ENCODE results near the gene OR2T35.
"Not testable (repeated sequence)": the region's sequence is repeated elsewhere in the genome, so short reads cannot be mapped to it uniquely, and the experiment has no call there.

The OR2T35 gene

GRCh38 chr1:248681651-248682050 lies 36.6 kb upstream of the OR2T35 start:
- Histone ChIP-seq H3K9me3 (ENCODE audit: control insufficient read depth, low read length) (peaks cover 24% of the 10 kb centered on the region), H2AK5ac (ENCODE audit: low read length, severe bottlenecking) (no peak overlapping the region), H3K14ac (ENCODE audit: low read length in 2 of 2) (no peak overlapping the region), H2BK5ac (ENCODE audit: low read depth, low read length, poor library complexity, severe bottlenecking) (no peak overlapping the region), H3K4me2 (ENCODE audit: low read length, poor library complexity, severe bottlenecking) (no peak overlapping the region), H3K27me3 (ENCODE audit: control insufficient read depth in 1 of 2, insufficient read depth in 1 of 2, low read length in 2 of 2) (no peaks in the 10 kb centered on the region), H3K4me1 (ENCODE audit: control insufficient read depth, insufficient read depth, low read depth, low read length) (no peaks in the 10 kb centered on the region), H3K27ac (ENCODE audit: low read length, poor library complexity, severe bottlenecking) (no peak overlapping the region), H2AFZ (ENCODE audit: low read depth, low read length) (no peak overlapping the region), H4K8ac (ENCODE audit: low read length) (no peak overlapping the region), H3K4me3 (ENCODE audit: insufficient read depth in 1 of 2, low read depth in 1 of 2, low read length in 2 of 2) (no peak overlapping the region), H3K36me3 (ENCODE audit: control insufficient read depth in 1 of 2, insufficient read depth in 2 of 2, low read depth in 1 of 2, low read length in 2 of 2) (no peaks in the 10 kb centered on the region), H3K79me1 (replicated peaks; ENCODE audit: low read length, poor library complexity, severe bottlenecking) (no peaks in the 10 kb centered on the region), H3K4ac (ENCODE audit: low read depth in 1 of 2, low read length in 2 of 2) (no peak overlapping the region), H2BK120ac (ENCODE audit: low read depth, low read length) (no peak overlapping the region), H4K91ac (ENCODE audit: low read length) (no peak overlapping the region), H3K18ac (ENCODE audit: low read depth in 1 of 2, low read length in 2 of 2) (no peak overlapping the region), H2BK15ac (ENCODE audit: low read depth, poor library complexity, severe bottlenecking) (no peak overlapping the region), H3K23ac (ENCODE audit: low read length in 2 of 2) (no peak overlapping the region), H3K9ac (ENCODE audit: low read length) (no peak overlapping the region), H2BK12ac (ENCODE audit: low read length in 2 of 2) (no peak overlapping the region)
- no peak for DNase-seq
- 83% methylated on average over 8 of the region's 8 CpGs for WGBS

- Histone ChIP-seq H2BK120ac (ENCODE audit: low read depth, low read length) (no peak overlapping the region), H3K4me3 (ENCODE audit: insufficient read depth in 1 of 2, low read depth in 1 of 2, low read length in 2 of 2) (no peak overlapping the region), H3K18ac (ENCODE audit: low read depth in 1 of 2, low read length in 2 of 2) (no peak overlapping the region), H3K9me3 (ENCODE audit: control insufficient read depth, low read length) (peaks cover 31% of the 10 kb centered on the region), H3K23ac (ENCODE audit: low read length in 2 of 2) (no peak overlapping the region), H3K14ac (ENCODE audit: low read length in 2 of 2) (no peak overlapping the region), H3K27ac (ENCODE audit: low read length, poor library complexity, severe bottlenecking) (no peak overlapping the region), H2AFZ (ENCODE audit: low read depth, low read length) (no peak overlapping the region), H3K36me3 (ENCODE audit: control insufficient read depth in 1 of 2, insufficient read depth in 2 of 2, low read depth in 1 of 2, low read length in 2 of 2) (no peaks in the 10 kb centered on the region), H4K8ac (ENCODE audit: low read length) (no peak overlapping the region), H3K79me1 (replicated peaks; ENCODE audit: low read length, poor library complexity, severe bottlenecking) (no peaks in the 10 kb centered on the region), H3K4me2 (ENCODE audit: low read length, poor library complexity, severe bottlenecking) (no peak overlapping the region), H2BK15ac (ENCODE audit: low read depth, poor library complexity, severe bottlenecking) (no peak overlapping the region), H3K27me3 (ENCODE audit: control insufficient read depth in 1 of 2, insufficient read depth in 1 of 2, low read length in 2 of 2) (no peaks in the 10 kb centered on the region), H3K9ac (ENCODE audit: low read length) (no peak overlapping the region), H3K4ac (ENCODE audit: low read depth in 1 of 2, low read length in 2 of 2) (no peak overlapping the region), H4K91ac (ENCODE audit: low read length) (no peak overlapping the region), H2BK12ac (ENCODE audit: low read length in 2 of 2) (no peak overlapping the region), H2AK5ac (ENCODE audit: low read length, severe bottlenecking) (no peak overlapping the region), H3K4me1 (ENCODE audit: control insufficient read depth, insufficient read depth, low read depth, low read length) (no peaks in the 10 kb centered on the region), H2BK5ac (ENCODE audit: low read depth, low read length, poor library complexity, severe bottlenecking) (no peak overlapping the region)
- DNase-seq, result no peak
- 38% methylated on average over 1 of the region's 1 CpG for WGBS
Measured at GRCh38 chr1:248670003-248670402, 24.9 kb upstream of the OR2T35 start.

DNA sequence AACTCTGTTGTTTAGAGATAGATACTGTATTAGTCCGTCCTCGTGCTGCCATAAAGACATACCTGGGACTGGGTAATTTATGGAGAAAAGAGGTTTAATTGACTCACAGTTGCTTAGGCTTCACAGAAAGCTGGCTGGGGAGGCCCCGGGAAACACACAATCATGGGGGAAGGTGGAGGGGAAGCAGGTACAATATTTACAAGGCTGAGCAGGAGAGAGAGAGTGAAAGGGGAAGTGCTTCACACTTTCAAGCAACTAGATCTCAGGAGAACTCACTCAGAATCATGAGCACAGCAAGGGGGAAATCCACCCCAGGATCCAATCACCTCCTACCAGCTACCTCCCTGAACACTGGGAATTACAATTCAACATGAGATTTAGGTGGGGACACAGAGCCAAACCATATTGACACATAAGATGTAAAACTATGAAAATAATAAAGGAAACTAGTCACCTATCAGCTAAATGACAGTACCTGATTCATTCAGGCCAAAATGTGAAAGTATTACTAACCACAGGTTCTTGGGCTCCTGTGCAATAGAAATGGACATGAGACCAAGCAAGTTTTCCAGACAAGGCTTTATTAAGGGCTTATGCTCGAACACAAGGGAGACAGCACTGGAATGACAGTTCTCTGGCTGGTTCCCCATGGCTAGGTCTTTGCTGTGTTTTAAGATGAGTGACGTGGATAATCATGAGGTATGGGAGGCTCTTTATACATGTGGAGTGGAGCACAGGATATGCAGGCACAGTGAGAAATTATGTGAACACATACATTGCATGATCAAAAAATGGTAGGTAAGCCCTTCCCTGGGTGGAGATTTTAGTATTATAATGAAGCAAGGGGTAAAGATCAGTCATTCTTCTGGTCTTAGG lies 18.6 kb upstream of the OR2T35 start:
- not testable (repeated sequence) for H3K79me1 ChIP-seq (replicated peaks; ENCODE audit: low read length, poor library complexity, severe bottlenecking); H4K8ac ChIP-seq (ENCODE audit: low read length); H3K4me1 ChIP-seq (ENCODE audit: control insufficient read depth, insufficient read depth, low read depth, low read length); H3K4ac ChIP-seq (ENCODE audit: low read depth in 1 of 2, low read length in 2 of 2); H2AFZ ChIP-seq (ENCODE audit: low read depth, low read length); H2BK120ac ChIP-seq (ENCODE audit: low read depth, low read length); DNase-seq; H3K18ac ChIP-seq (ENCODE audit: low read depth in 1 of 2, low read length in 2 of 2); H4K91ac ChIP-seq (ENCODE audit: low read length); H3K4me3 ChIP-seq (ENCODE audit: insufficient read depth in 1 of 2, low read depth in 1 of 2, low read length in 2 of 2); H3K9ac ChIP-seq (ENCODE audit: low read length); H3K27ac ChIP-seq (ENCODE audit: low read length, poor library complexity, severe bottlenecking); H3K9me3 ChIP-seq (ENCODE audit: control insufficient read depth, low read length); H2BK15ac ChIP-seq (ENCODE audit: low read depth, poor library complexity, severe bottlenecking); H3K27me3 ChIP-seq (ENCODE audit: control insufficient read depth in 1 of 2, insufficient read depth in 1 of 2, low read length in 2 of 2); H2BK12ac ChIP-seq (ENCODE audit: low read length in 2 of 2); H2BK5ac ChIP-seq (ENCODE audit: low read depth, low read length, poor library complexity, severe bottlenecking); H3K14ac ChIP-seq (ENCODE audit: low read length in 2 of 2); H2AK5ac ChIP-seq (ENCODE audit: low read length, severe bottlenecking); H3K36me3 ChIP-seq (ENCODE audit: control insufficient read depth in 1 of 2, insufficient read depth in 2 of 2, low read depth in 1 of 2, low read length in 2 of 2); H3K23ac ChIP-seq (ENCODE audit: low read length in 2 of 2); H3K4me2 ChIP-seq (ENCODE audit: low read length, poor library complexity, severe bottlenecking)
- 60% methylated on average over 4 of the region's 5 CpGs for WGBS

- not testable (repeated sequence) for H2BK15ac ChIP-seq (ENCODE audit: low read depth, poor library complexity, severe bottlenecking); H3K9me3 ChIP-seq (ENCODE audit: control insufficient read depth, low read length)
- no CpG with 5 or more reads among the region's 6 CpGs for WGBS
Measured at GRCh38 chr1:248656797-248657196, 11.7 kb upstream of the OR2T35 start.

More at GRCh38 chr1:248656797-248657196, 11.7 kb upstream of the OR2T35 start:
- H2BK120ac ChIP-seq (ENCODE audit: low read depth, low read length); H2BK12ac ChIP-seq (ENCODE audit: low read length in 2 of 2); H3K27me3 ChIP-seq (ENCODE audit: control insufficient read depth in 1 of 2, insufficient read depth in 1 of 2, low read length in 2 of 2); H3K4me2 ChIP-seq (ENCODE audit: low read length, poor library complexity, severe bottlenecking); H3K4ac ChIP-seq (ENCODE audit: low read depth in 1 of 2, low read length in 2 of 2); H3K23ac ChIP-seq (ENCODE audit: low read length in 2 of 2); H4K8ac ChIP-seq (ENCODE audit: low read length); H3K4me3 ChIP-seq (ENCODE audit: insufficient read depth in 1 of 2, low read depth in 1 of 2, low read length in 2 of 2); H2AK5ac ChIP-seq (ENCODE audit: low read length, severe bottlenecking); H2BK5ac ChIP-seq (ENCODE audit: low read depth, low read length, poor library complexity, severe bottlenecking); H3K79me1 ChIP-seq (replicated peaks; ENCODE audit: low read length, poor library complexity, severe bottlenecking); H3K14ac ChIP-seq (ENCODE audit: low read length in 2 of 2); H2AFZ ChIP-seq (ENCODE audit: low read depth, low read length); H4K91ac ChIP-seq (ENCODE audit: low read length); DNase-seq; H3K36me3 ChIP-seq (ENCODE audit: control insufficient read depth in 1 of 2, insufficient read depth in 2 of 2, low read depth in 1 of 2, low read length in 2 of 2); H3K18ac ChIP-seq (ENCODE audit: low read depth in 1 of 2, low read length in 2 of 2); H3K4me1 ChIP-seq (ENCODE audit: control insufficient read depth, insufficient read depth, low read depth, low read length); H3K27ac ChIP-seq (ENCODE audit: low read length, poor library complexity, severe bottlenecking); H3K9ac ChIP-seq (ENCODE audit: low read length): not testable (repeated sequence)
